ENCODE results near the gene BABAM1. TPM values are rescaled to one million over a fixed set of nuclear protein-coding genes. Genes with fewer than 3 reads are reported as not detected.
A peak's percentile ranks its signal among the peaks of the same experiment; 100 is the strongest.

The BABAM1 gene
- total and polyA plus RNA-seq, 9 of the 15 experiments (the other 6 are each of a cell fraction or from before 2014, with no cell fraction given) = 14.7 to 160 (median 113) TPM

- TF ChIP-seq, protein P1, sequence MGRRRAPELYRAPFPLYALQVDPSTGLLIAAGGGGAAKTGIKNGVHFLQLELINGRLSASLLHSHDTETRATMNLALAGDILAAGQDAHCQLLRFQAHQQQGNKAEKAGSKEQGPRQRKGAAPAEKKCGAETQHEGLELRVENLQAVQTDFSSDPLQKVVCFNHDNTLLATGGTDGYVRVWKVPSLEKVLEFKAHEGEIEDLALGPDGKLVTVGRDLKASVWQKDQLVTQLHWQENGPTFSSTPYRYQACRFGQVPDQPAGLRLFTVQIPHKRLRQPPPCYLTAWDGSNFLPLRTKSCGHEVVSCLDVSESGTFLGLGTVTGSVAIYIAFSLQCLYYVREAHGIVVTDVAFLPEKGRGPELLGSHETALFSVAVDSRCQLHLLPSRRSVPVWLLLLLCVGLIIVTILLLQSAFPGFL (CRISPR knock-in tag; IDR thresholded peaks at IDR 0.05) = no peak
- TF ChIP-seq, protein P2, sequence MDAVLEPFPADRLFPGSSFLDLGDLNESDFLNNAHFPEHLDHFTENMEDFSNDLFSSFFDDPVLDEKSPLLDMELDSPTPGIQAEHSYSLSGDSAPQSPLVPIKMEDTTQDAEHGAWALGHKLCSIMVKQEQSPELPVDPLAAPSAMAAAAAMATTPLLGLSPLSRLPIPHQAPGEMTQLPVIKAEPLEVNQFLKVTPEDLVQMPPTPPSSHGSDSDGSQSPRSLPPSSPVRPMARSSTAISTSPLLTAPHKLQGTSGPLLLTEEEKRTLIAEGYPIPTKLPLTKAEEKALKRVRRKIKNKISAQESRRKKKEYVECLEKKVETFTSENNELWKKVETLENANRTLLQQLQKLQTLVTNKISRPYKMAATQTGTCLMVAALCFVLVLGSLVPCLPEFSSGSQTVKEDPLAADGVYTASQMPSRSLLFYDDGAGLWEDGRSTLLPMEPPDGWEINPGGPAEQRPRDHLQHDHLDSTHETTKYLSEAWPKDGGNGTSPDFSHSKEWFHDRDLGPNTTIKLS (IDR thresholded peaks at IDR 0.05; ENCODE audit: borderline replicate concordance, low read depth) = peak; percentile 76
Observed at GRCh38 chr19:17309198-17309964, 42.1 kb downstream of the BABAM1 start, which contains the start of gene DDA1 (continued).

- peak; percentile 83 for FAIRE-seq
- H2AFZ ChIP-seq (ENCODE audit: low read depth, low read length) = peak overlapping the region; percentile 67
- CTCF ChIA-PET (ENCODE audit: low intra/inter-chr PET ratio) = no interaction called here
- H3K27me3 ChIP-seq (ENCODE audit: control insufficient read depth in 2 of 2, insufficient read depth in 2 of 2, low read length in 2 of 2) = no peaks in the 10 kb centered on the region
- no peaks in the 10 kb centered on the region for H3K9me3 ChIP-seq (replicated peaks; ENCODE audit: control insufficient read depth, insufficient read depth, low read depth, low read length)
- H3K4me3 ChIP-seq = peak overlapping the region; percentile 94
- H3K4me1 ChIP-seq (replicated peaks in 1 of 2; ENCODE audit: control insufficient read depth in 2 of 2, insufficient read depth in 2 of 2, low read length in 2 of 2) = peaks cover 18 to 61% of the 10 kb centered on the region in 2 experiments; a peak in 4 of 5 replicates
- no TSS peak for BruUV-seq (replicated peaks)
- 2% methylated on average over 21 of the region's 23 CpGs for WGBS (ENCODE audit: insufficient coverage, low coverage, missing lambda C conversion rate)
- 0 out of 2 replicates have a peak, but pooled peaks cover 5% of the 10 kb centered on the region for H4K20me1 ChIP-seq (replicated peaks; ENCODE audit: control insufficient read depth, insufficient read depth, low read length)
- H3K4me2 ChIP-seq (ENCODE audit: insufficient read depth, low read length) = peak overlapping the region; percentile 90
- in situ Hi-C loops (cut with MboI) (no loop called here), intact Hi-C loops (cut with micrococcal nuclease) (loop anchor here (1.0 to 2.0 kb wide), 2 partner anchors 24 to 49 kb away; partner anchors contain the start of gene ANO8)
- POLR2A ChIA-PET = interaction anchor here (0.7 to 7.7 kb wide), 4 partner anchors 15 to 67 kb away, joined by 3 to 78 read pairs (median 4); partner anchors contain the start of gene ANO8
- peaks cover 41% of the 10 kb centered on the region for H3K36me3 ChIP-seq (ENCODE audit: control insufficient read depth, insufficient read depth, low read length)
- peak in 1 of 4 experiments; percentile 37 for DNase-seq (ENCODE audit: extremely low read depth in 1 of 4, low spot score in 3 of 4)
- H3K9me1 ChIP-seq (ENCODE audit: control insufficient read depth, insufficient read depth, low read length) = no peaks in the 10 kb centered on the region
- peaks cover 64% of the 10 kb centered on the region for H3K79me2 ChIP-seq (ENCODE audit: control insufficient read depth, insufficient read depth, low read length)
- H3K27ac ChIP-seq (ENCODE audit: extremely low read depth, low read depth, low read length) = peak overlapping the region; percentile 76
- no peak for ATAC-seq
- H3K9ac ChIP-seq (ENCODE audit: insufficient read depth in 1 of 2, low read depth in 2 of 2, low read length in 2 of 2) = peak overlapping the region; percentile 86 to 95
- TF ChIP-seq CREB1 (IDR thresholded peaks at IDR 0.05) = peak; percentile 69; the same call in 1 of the 2 replicates
- no peak for TF ChIP-seq CREB1 (CRISPR knock-in tag; IDR thresholded peaks at IDR 0.05)
- no peak for TF ChIP-seq ZNF212 (CRISPR knock-in tag; IDR thresholded peaks at IDR 0.05)
- TF ChIP-seq TRIM25 (IDR thresholded peaks at IDR 0.05; ENCODE audit: borderline replicate concordance) = no peak
- TF ChIP-seq C11orf30 (IDR thresholded peaks at IDR 0.05; ENCODE audit: low read depth) = peak; percentile 63; the same call in 1 of the 2 replicates
- TF ChIP-seq ZNF232 (CRISPR knock-in tag; IDR thresholded peaks at IDR 0.05) = 0 out of 2 replicates have a peak, but pooled peaks have one; percentile 31
- peak; percentile 5 for TF ChIP-seq RBBP5 (IDR thresholded peaks at IDR 0.05; ENCODE audit: borderline replicate concordance, insufficient read depth, low read length, poor library complexity, severe bottlenecking)
- no peak for TF ChIP-seq EWSR1 (IDR thresholded peaks at IDR 0.05; ENCODE audit: borderline replicate concordance, low read depth, partially characterized antibody)
- TF ChIP-seq ZNF75A (CRISPR knock-in tag; IDR thresholded peaks at IDR 0.05) = no peak
- peak; percentile 74 for TF ChIP-seq NR2C2 (CRISPR knock-in tag; IDR thresholded peaks at IDR 0.05)
- TF ChIP-seq NR2C2 (tag; IDR thresholded peaks at IDR 0.05) = no peak; the same call in none of the 2 replicates
- TF ChIP-seq PHF8 (IDR thresholded peaks at IDR 0.05; ENCODE audit: borderline replicate concordance, low read length) = 0 out of 2 replicates have a peak, but pooled peaks have one; percentile 23
Observed at GRCh38 chr19:17309965-17310461, 42.8 kb downstream of the BABAM1 start.

Data from K562 (cell line).